Left lung (tissue), 10 donors: ENCODE results near the gene PRPF31. TPM values are rescaled to one million over a fixed set of nuclear protein-coding genes. Genes with fewer than 3 reads are reported as not detected.
A peak's percentile ranks its signal among the peaks of the same experiment; 100 is the strongest.

Experiments used
- ATAC-seq: fragments of 200-7000 bp; cut with Tn5 transposase; one replicate; pipeline ENCODE4 v1.9.1; 2020; ENCODE audit warnings: moderate library complexity
- DNase-seq, 4 donors: peaks; one replicate each; pipeline ENCODE4 v3.0.0-alpha.2; 2013 to 2020
- H3K27ac ChIP-seq, 2 donors: fragments of 200-600 bp; sonication (generic) in 1 of 2; one replicate each; pipeline versions ENCODE4 v1.5.0 to v1.8.0; 2020 to 2021
- H3K27me3 ChIP-seq, 2 donors: fragments of 200-600 bp; sonication (generic) in 1 of 2; one replicate each; pipeline versions ENCODE4 v1.5.0 to v1.8.0; 2020 to 2021
- H3K36me3 ChIP-seq, 2 donors: fragments of 200-600 bp; sonication (generic) in 1 of 2; one replicate each; pipeline versions ENCODE4 v1.5.0 to v1.8.0; 2020 to 2021
- H3K4me1 ChIP-seq, 2 donors: fragments of 200-600 bp; one replicate each; pipeline ENCODE4 v1.8.0; 2021
- H3K4me3 ChIP-seq, 2 donors: fragments of 200-600 bp; sonication (generic) in 1 of 2; one replicate each; pipeline versions ENCODE4 v1.5.0 to v1.8.0; 2020 to 2021; ENCODE audit warnings: mild to moderate bottlenecking in 1 of 2
- H3K9me3 ChIP-seq, 2 donors: fragments of 200-600 bp; sonication (generic) in 1 of 2; one replicate each; pipeline versions ENCODE4 v1.5.0 to v1.8.0; 2020 to 2021
- CTCF ChIP-seq, 2 donors: fragments of 200-600 bp; sonication (generic) in 1 of 2; IDR thresholded peaks; one replicate each; pipeline versions ENCODE4 v1.5.0 to v1.8.0; 2021; ENCODE audit warnings: antibody characterized with exemption in 2 of 2
- intact Hi-C, 2 donors: fragments of 100-400 bp; cut with DNase I; formaldehyde crosslinking; loops; one replicate each; pipeline versions ENCODE4 v1.11.2 to v1.14.2; 2022
- polyA plus RNA-seq, 6 donors: library from polyadenylated mRNA; unstranded; fragments of 120-200 nt; gene quantifications; one replicate each; pipeline ENCODE4 v1.2.1, GENCODE V29; 2013; ENCODE audit not compliant: insufficient read length in 6 of 6
- total RNA-seq, 2 donors: library from RNA; stranded (reverse); fragmentation: NEBNext Ultra II Directional; extraction: Animal tissue kit (Norgen Biotek cat#: 25700); gene quantifications; one replicate each; pipeline ENCODE4 v1.2.1, GENCODE V29; 2021
- donor health status: DM: no; HTN: yes; CAD: no.
- donor health status: DM: no; HTN: no; CAD: no.

Gene PRPF31
- total and polyA plus RNA-seq, 8 donors: 46.8 to 65.3 (median 61.8) TPM

- ATAC-seq: no peak
- no peak for TF ChIP-seq CTCF (IDR thresholded peaks at IDR 0.05)
- intact Hi-C loops: no loop called here
- no peak for DNase-seq
- no peak overlapping the region for H3K27ac ChIP-seq
- no peak overlapping the region for H3K4me3 ChIP-seq
- no peaks in the 10 kb centered on the region for H3K9me3 ChIP-seq
- peaks cover 10 to 40% of the 10 kb centered on the region in 2 donors for H3K4me1 ChIP-seq
- H3K36me3 ChIP-seq: peaks cover 7 to 52% of the 10 kb centered on the region in 2 donors
- H3K27me3 ChIP-seq: no peaks in the 10 kb centered on the region
Observed at GRCh38 chr19:54141356-54141755, 25.8 kb downstream of the PRPF31 start.

- H3K9me3 ChIP-seq: no peaks in the 10 kb centered on the region
- intact Hi-C loops: no loop called here
- ATAC-seq (no peak), DNase-seq (no peak)
- peaks cover 10 to 36% of the 10 kb centered on the region in 2 donors for H3K4me1 ChIP-seq
- no peak overlapping the region for H3K4me3 ChIP-seq
- H3K27ac ChIP-seq: no peak overlapping the region
- no peak for TF ChIP-seq CTCF (IDR thresholded peaks at IDR 0.05)
- no peaks in the 10 kb centered on the region for H3K27me3 ChIP-seq
- H3K36me3 ChIP-seq: peaks cover 7 to 61% of the 10 kb centered on the region in 2 donors
Observed at GRCh38 chr19:54142166-54142780, 26.7 kb downstream of the PRPF31 start.

- Histone ChIP-seq H3K36me3 (peaks cover 11 to 86% of the 10 kb centered on the region in 2 donors), H3K9me3 (no peaks in the 10 kb centered on the region), H3K4me1 (peaks cover 0 to 11% of the 10 kb centered on the region in 2 donors), H3K27me3 (no peaks in the 10 kb centered on the region), H3K4me3 (no peak overlapping the region), H3K27ac (no peak overlapping the region)
- DNase-seq (no peak), ATAC-seq (no peak)
- TF ChIP-seq CTCF (IDR thresholded peaks at IDR 0.05): no peak
- intact Hi-C loops: no loop called here
Observed at GRCh38 chr19:54145541-54146158, 30.1 kb downstream of the PRPF31 start.

GRCh38 chr19:54147676-54148075 lies 32.1 kb downstream of the PRPF31 start:
- Histone ChIP-seq H3K4me3 (no peak overlapping the region), H3K27me3 (no peaks in the 10 kb centered on the region), H3K36me3 (peaks cover 11 to 100% of the 10 kb centered on the region in 2 donors), H3K4me1 (no peaks in the 10 kb centered on the region), H3K9me3 (no peaks in the 10 kb centered on the region), H3K27ac (no peak overlapping the region)
- no peak for TF ChIP-seq CTCF (IDR thresholded peaks at IDR 0.05)
- ATAC-seq (no peak), DNase-seq (no peak)
- intact Hi-C loops: no loop called here

GRCh38 chr19:54148158-54148557 lies 32.6 kb downstream of the PRPF31 start:
- H3K27ac ChIP-seq: no peak overlapping the region
- intact Hi-C loops: no loop called here
- no peaks in the 10 kb centered on the region for H3K4me1 ChIP-seq
- H3K36me3 ChIP-seq: peaks cover 11 to 100% of the 10 kb centered on the region in 2 donors
- H3K9me3 ChIP-seq: no peaks in the 10 kb centered on the region
- H3K4me3 ChIP-seq: no peak overlapping the region
- no peak for TF ChIP-seq CTCF (IDR thresholded peaks at IDR 0.05)
- no peaks in the 10 kb centered on the region for H3K27me3 ChIP-seq
- peak in 1 of 4 donors; percentile 82 for DNase-seq
- ATAC-seq: no peak
